K562 (cell line): ENCODE data around the gene AMOTL1. TPM values are rescaled to one million over a fixed set of nuclear protein-coding genes. Genes with fewer than 3 reads are reported as not detected.

Experiments
- CSDE1 ChIP-seq, 2 experiments: fragments of 450-650 bp; IDR thresholded peaks; 2 replicates each; pipeline ENCODE4 v1.6.1; 2016; ENCODE audit warnings: mild to moderate bottlenecking in 1 of 2
- FOS ChIP-seq: IDR thresholded peaks from 3 replicates; pipeline ENCODE4 v1.6.1; 2011; ENCODE audit not compliant: insufficient read length; ENCODE audit errors: extremely low read depth
- GTF2E2 ChIP-seq: fragments of 200-800 bp; sonication (Bioruptor generic); IDR thresholded peaks from 2 replicates; pipeline ENCODE4 v1.6.1; 2016; ENCODE audit warnings: missing genetic modification characterization, missing compliant biosample characterization
- IFI16 ChIP-seq: fragments of 250-450 bp; sonication (Bioruptor Pico); IDR thresholded peaks from 2 replicates; pipeline ENCODE4 v2.1.2; 2022; ENCODE audit warnings: mild to moderate bottlenecking, inconsistent platforms
- KLF10 ChIP-seq: fragments of 250-450 bp; sonication (Bioruptor Pico); IDR thresholded peaks from 2 replicates; pipeline ENCODE4 v1.6.1; 2021; ENCODE audit warnings: matching md5 sums
- KLF16 ChIP-seq: IDR thresholded peaks from 2 replicates; pipeline ENCODE4 v1.6.1; 2016; ENCODE audit warnings: antibody characterized with exemption
- L3MBTL2 ChIP-seq: fragments of 450-650 bp; IDR thresholded peaks from 2 replicates; pipeline ENCODE4 v1.6.1; 2016; ENCODE audit warnings: mild to moderate bottlenecking, moderate library complexity
- MECOM ChIP-seq: fragments of 250-450 bp; sonication (Bioruptor Pico); IDR thresholded peaks from 2 replicates; pipeline ENCODE4 v1.8.0; 2022; ENCODE audit warnings: inconsistent platforms
- RB1 ChIP-seq: fragments of 450-650 bp; IDR thresholded peaks from 2 replicates; pipeline ENCODE4 v1.6.1; 2017; ENCODE audit warnings: low read depth, mild to moderate bottlenecking
- RBFOX2 ChIP-seq: fragments of 200-400 bp; formaldehyde crosslinking; IDR thresholded peaks from 2 replicates; pipeline ENCODE4 v1.6.1; 2017; ENCODE audit warnings: low read depth, mild to moderate bottlenecking, low read length, moderate library complexity
- RBM22 ChIP-seq: fragments of 200-400 bp; formaldehyde crosslinking; IDR thresholded peaks from 2 replicates; pipeline ENCODE4 v1.6.1; 2018; ENCODE audit warnings: low read length, low read depth; ENCODE audit not compliant: poor library complexity, severe bottlenecking
- SRSF9 ChIP-seq: fragments of 200-400 bp; formaldehyde crosslinking; IDR thresholded peaks from 2 replicates; pipeline ENCODE4 v1.6.1; 2017; ENCODE audit warnings: low read depth, low read length, borderline replicate concordance
- TEAD2 ChIP-seq: fragments of 450-650 bp; IDR thresholded peaks from 2 replicates; pipeline ENCODE4 v1.6.1; 2016; ENCODE audit warnings: missing genetic modification characterization, control low read depth, missing compliant biosample characterization
- ZBTB8A ChIP-seq: fragments of 450-650 bp; IDR thresholded peaks from 2 replicates; pipeline ENCODE4 v1.6.1; 2018; ENCODE audit warnings: mild to moderate bottlenecking, moderate library complexity; ENCODE audit not compliant: partially characterized antibody
- ZNF57 ChIP-seq: fragments of 450-650 bp; formaldehyde crosslinking; IDR thresholded peaks from 2 replicates; pipeline ENCODE4 v1.4.0; 2020; ENCODE audit warnings: mild to moderate bottlenecking, moderate library complexity
- ZSCAN32 ChIP-seq: fragments of 450-650 bp; formaldehyde crosslinking; IDR thresholded peaks from 2 replicates; pipeline ENCODE4 v1.4.0; 2020; ENCODE audit warnings: mild to moderate bottlenecking, moderate library complexity
- polyA plus RNA-seq, 8 experiments: library from polyadenylated mRNA; depleted of rRNA in 4 of 8; stranded (reverse) in 5 of 8; unstranded in 3 of 8; fragments of >200 nt; fragmentation: Nextera tagmentation in 2 of 8; fragmentation: Illumina TruSeq in 1 of 8; extraction: Ambion mirVana in 2 of 8; extraction: Trizol in 1 of 8; gene quantifications; 2 replicates each; pipeline versions ENCODE4 v1.2.1 to v1.2.3, GENCODE V29; 2011 to 2014; ENCODE audit warnings: inconsistent platforms in 1 of 8, missing spikeins in 1 of 8
- total RNA-seq, 7 experiments: library from RNA; depleted of rRNA in 6 of 7; stranded (reverse); fragments of >200 nt in 6 of 7; fragmentation: Illumina TruSeq in 2 of 7; extraction: Trizol in 2 of 7; gene quantifications; 2 replicates each; pipeline versions ENCODE4 v1.2.1 to v1.2.3, GENCODE V29; 2011 to 2021; ENCODE audit warnings: low replicate concordance in 1 of 7
- TF ChIP-seq, protein P1 (sequence below): sonication (generic); formaldehyde crosslinking; IDR thresholded peaks from 2 replicates; pipeline ENCODE4 v1.8.0; 2022; ENCODE audit warnings: mild to moderate bottlenecking, missing genetic modification reagents
- TF ChIP-seq, protein P2 (sequence below): fragments of 450-650 bp; IDR thresholded peaks from 2 replicates; pipeline ENCODE4 v1.7.0; 2016; ENCODE audit warnings: borderline replicate concordance
- TF ChIP-seq, protein P3 (sequence below): fragments of 250-450 bp; sonication (Bioruptor Pico); IDR thresholded peaks from 2 replicates; pipeline ENCODE4 v1.5.0; 2021; ENCODE audit warnings: mild to moderate bottlenecking, borderline replicate concordance
- TF ChIP-seq, protein P4 (sequence below): fragments of 450-650 bp; IDR thresholded peaks from 2 replicates; pipeline ENCODE4 v1.6.1; 2016; ENCODE audit warnings: antibody characterized with exemption

Gene AMOTL1
- total and polyA plus RNA-seq, 9 of the 15 experiments (the other 6 are each of a cell fraction or from before 2014, with no cell fraction given): 4.0 to 35.4 (median 14.0) TPM

DNA sequence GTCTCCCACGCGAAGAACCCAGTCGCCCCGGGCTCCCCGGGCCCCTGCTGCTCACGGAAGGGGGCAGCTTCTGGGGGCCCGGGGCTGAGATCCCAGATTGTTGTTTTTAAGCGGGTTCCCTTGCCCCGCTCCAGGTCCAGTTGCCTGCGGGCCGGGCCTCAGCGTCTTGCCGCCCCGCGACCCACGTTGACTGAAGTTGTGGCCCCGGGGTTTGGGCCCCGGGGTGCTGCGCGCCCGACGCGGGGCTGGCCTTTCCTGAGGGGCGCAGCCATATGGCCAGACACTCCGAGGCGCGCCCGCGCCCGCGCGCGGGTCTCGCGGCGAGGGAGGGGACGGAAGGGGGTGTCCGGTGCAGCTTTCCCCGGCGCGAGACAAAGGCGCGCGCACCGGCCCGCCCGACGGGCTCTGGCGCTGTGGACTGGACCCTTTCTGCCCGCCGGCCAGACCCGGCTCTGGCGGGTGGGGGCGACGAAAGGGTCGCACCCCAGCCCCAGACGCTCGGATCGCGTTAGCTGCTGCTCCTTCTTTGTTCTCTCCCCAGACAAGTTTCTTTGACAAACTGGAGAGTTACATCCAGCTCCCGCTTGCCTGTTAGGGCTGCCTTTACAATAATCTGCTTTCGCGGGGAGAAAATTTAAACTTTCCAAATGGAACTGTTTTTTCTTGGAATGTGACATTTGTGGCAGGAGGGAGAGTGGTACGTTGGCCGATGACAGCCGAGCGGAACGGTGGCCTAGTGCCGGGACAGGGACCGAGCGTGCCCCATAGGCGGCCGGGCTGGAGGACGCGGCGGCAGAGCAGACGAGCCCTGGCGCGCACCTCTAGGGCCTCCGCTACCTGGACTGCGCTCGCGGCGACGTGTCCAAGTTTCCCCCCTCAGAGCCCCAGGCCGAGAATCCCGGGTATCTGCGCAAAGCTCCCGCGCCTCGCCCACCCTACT, 716 bp downstream of the AMOTL1 start (continued):
- TF ChIP-seq SRSF9: no peak
- TF ChIP-seq GTF2E2 (tag): no peak
- TF ChIP-seq, protein P1, sequence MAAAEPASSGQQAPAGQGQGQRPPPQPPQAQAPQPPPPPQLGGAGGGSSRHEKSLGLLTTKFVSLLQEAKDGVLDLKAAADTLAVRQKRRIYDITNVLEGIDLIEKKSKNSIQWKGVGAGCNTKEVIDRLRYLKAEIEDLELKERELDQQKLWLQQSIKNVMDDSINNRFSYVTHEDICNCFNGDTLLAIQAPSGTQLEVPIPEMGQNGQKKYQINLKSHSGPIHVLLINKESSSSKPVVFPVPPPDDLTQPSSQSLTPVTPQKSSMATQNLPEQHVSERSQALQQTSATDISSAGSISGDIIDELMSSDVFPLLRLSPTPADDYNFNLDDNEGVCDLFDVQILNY (CRISPR knock-in tag): no peak
- TF ChIP-seq FOS: no peak
- TF ChIP-seq, protein P2, sequence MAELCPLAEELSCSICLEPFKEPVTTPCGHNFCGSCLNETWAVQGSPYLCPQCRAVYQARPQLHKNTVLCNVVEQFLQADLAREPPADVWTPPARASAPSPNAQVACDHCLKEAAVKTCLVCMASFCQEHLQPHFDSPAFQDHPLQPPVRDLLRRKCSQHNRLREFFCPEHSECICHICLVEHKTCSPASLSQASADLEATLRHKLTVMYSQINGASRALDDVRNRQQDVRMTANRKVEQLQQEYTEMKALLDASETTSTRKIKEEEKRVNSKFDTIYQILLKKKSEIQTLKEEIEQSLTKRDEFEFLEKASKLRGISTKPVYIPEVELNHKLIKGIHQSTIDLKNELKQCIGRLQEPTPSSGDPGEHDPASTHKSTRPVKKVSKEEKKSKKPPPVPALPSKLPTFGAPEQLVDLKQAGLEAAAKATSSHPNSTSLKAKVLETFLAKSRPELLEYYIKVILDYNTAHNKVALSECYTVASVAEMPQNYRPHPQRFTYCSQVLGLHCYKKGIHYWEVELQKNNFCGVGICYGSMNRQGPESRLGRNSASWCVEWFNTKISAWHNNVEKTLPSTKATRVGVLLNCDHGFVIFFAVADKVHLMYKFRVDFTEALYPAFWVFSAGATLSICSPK: no peak
- TF ChIP-seq, protein P3, sequence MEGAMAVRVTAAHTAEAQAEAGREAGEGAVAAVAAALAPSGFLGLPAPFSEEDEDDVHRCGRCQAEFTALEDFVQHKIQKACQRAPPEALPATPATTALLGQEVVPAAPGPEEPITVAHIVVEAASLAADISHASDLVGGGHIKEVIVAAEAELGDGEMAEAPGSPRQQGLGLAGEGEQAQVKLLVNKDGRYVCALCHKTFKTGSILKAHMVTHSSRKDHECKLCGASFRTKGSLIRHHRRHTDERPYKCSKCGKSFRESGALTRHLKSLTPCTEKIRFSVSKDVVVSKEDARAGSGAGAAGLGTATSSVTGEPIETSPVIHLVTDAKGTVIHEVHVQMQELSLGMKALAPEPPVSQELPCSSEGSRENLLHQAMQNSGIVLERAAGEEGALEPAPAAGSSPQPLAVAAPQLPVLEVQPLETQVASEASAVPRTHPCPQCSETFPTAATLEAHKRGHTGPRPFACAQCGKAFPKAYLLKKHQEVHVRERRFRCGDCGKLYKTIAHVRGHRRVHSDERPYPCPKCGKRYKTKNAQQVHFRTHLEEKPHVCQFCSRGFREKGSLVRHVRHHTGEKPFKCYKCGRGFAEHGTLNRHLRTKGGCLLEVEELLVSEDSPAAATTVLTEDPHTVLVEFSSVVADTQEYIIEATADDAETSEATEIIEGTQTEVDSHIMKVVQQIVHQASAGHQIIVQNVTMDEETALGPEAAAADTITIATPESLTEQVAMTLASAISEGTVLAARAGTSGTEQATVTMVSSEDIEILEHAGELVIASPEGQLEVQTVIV (CRISPR knock-in tag): no peak
- TF ChIP-seq ZBTB8A: no peak
- no peak for TF ChIP-seq TEAD2 (tag)
- TF ChIP-seq, protein P4, sequence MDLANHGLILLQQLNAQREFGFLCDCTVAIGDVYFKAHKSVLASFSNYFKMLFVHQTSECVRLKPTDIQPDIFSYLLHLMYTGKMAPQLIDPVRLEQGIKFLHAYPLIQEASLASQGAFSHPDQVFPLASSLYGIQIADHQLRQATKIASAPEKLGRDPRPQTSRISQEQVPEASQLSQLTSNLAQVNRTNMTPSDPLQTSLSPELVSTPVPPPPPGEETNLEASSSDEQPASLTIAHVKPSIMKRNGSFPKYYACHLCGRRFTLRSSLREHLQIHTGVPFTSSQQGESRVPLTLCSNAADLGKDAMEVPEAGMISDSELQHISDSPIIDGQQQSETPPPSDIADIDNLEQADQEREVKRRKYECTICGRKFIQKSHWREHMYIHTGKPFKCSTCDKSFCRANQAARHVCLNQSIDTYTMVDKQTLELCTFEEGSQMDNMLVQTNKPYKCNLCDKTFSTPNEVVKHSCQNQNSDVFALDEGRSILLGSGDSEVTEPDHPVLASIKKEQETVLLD: no peak
- TF ChIP-seq RB1: peak; percentile 25; the same call in 1 of the 2 replicates
- no peak for TF ChIP-seq IFI16 (CRISPR knock-in tag)
- TF ChIP-seq ZSCAN32 (CRISPR knock-in tag): no peak
- TF ChIP-seq KLF10: no peak
- TF ChIP-seq RBFOX2: peak; percentile 73
- no peak for TF ChIP-seq CSDE1 (IDR thresholded peaks at IDR 0.05)
- TF ChIP-seq L3MBTL2: 0 out of 2 replicates have a peak, but pooled peaks have one; percentile 6
- no peak for TF ChIP-seq RBM22
- no peak for TF ChIP-seq KLF16
- no peak for TF ChIP-seq ZNF57
- no peak for TF ChIP-seq MECOM (CRISPR knock-in tag)
